ENCODE data around the gene MERTK.

Gene MERTK

DNA sequence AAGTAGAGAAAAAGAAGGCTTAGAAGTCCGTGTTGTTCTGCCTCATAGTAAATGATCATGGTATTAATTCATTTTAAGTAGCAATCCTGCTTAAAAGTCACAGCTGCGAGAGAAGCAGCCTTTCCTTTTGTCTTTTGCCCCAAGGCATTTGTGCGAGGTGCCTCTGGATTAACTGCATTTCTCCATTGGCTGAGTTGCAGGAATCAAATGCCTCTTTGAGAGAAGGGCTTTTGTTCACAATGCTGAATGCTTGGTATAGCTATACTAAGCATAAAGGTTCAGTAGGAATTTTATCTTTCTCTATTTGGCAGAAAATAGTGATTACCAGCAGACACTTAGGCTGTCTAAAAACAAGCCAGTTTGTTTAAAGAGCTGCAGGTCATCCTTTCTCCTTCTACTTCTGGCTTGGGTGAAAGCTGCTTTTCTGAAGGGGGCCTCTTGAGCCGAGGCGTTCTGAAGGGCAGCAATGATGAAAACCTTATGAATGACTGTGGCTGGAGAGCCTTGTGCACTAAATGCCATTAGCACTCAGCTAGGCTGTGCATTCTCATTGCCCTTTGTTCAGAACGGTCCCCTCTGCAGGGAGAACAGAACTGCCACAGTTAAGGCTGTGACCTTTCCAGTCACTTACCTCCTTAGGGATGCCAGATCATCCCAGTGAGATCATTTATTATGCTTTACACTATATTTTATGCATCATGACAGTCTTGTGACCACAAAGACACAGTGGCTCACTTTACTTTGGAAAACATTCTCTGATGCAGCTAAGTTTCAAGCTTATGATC is 87.9 kb downstream of the MERTK start:
- H3K9me2 ChIP-seq (replicated peaks; ENCODE audit: low read depth, low read length): no peaks in the 10 kb centered on the region
- no peaks in the 10 kb centered on the region for H3K9me3 ChIP-seq (ENCODE audit: insufficient read depth, low read depth, low read length)
- peaks cover 31% of the 10 kb centered on the region; the same call in 1 of the 2 replicates for H3K36me3 ChIP-seq (ENCODE audit: insufficient read depth, low read length)
- H4K20me1 ChIP-seq (ENCODE audit: insufficient read depth, low read length, poor library complexity, severe bottlenecking): no peaks in the 10 kb centered on the region
- H3K9ac ChIP-seq (ENCODE audit: low read depth, low read length, poor library complexity, severe bottlenecking): no peak overlapping the region
- no peaks in the 10 kb centered on the region for H3K27me3 ChIP-seq (ENCODE audit: insufficient read depth, low read length, poor library complexity, severe bottlenecking)
- no peak overlapping the region for H3K4me2 ChIP-seq (ENCODE audit: low read depth, low read length, poor library complexity, severe bottlenecking)
- H2AFZ ChIP-seq (ENCODE audit: low read length): no peak overlapping the region
- no peaks in the 10 kb centered on the region for H3K79me2 ChIP-seq (ENCODE audit: insufficient read depth, low read length)
- H3F3A ChIP-seq (ENCODE audit: low read depth): no peaks in the 10 kb centered on the region
- no peaks in the 10 kb centered on the region for H3K4me1 ChIP-seq (ENCODE audit: insufficient read depth, low read length, poor library complexity, severe bottlenecking)
- TF ChIP-seq EZH2phosphoT487 (IDR thresholded peaks at IDR 0.05; ENCODE audit: borderline replicate concordance): no peak
- no peak for TF ChIP-seq CTCF (conservative IDR thresholded peaks at IDR 0.05; ENCODE audit: low read length)
- no peak overlapping the region for H3K4me3 ChIP-seq (ENCODE audit: low read length, poor library complexity, severe bottlenecking)

- Histone ChIP-seq H3K79me2 (ENCODE audit: insufficient read depth, low read length) (no peaks in the 10 kb centered on the region), H3K27me3 (ENCODE audit: insufficient read depth, low read length, poor library complexity, severe bottlenecking) (no peaks in the 10 kb centered on the region), H3K4me2 (ENCODE audit: low read depth, low read length, poor library complexity, severe bottlenecking) (no peak overlapping the region), H3K4me3 (ENCODE audit: low read length, poor library complexity, severe bottlenecking) (no peak overlapping the region), H3K4me1 (ENCODE audit: insufficient read depth, low read length, poor library complexity, severe bottlenecking) (no peaks in the 10 kb centered on the region), H4K20me1 (ENCODE audit: insufficient read depth, low read length, poor library complexity, severe bottlenecking) (no peaks in the 10 kb centered on the region), H3K9me2 (replicated peaks; ENCODE audit: low read depth, low read length) (no peaks in the 10 kb centered on the region), H2AFZ (ENCODE audit: low read length) (no peak overlapping the region), H3F3A (ENCODE audit: low read depth) (no peaks in the 10 kb centered on the region), H3K9me3 (ENCODE audit: insufficient read depth, low read depth, low read length) (no peaks in the 10 kb centered on the region), H3K9ac (ENCODE audit: low read depth, low read length, poor library complexity, severe bottlenecking) (no peak overlapping the region), H3K36me3 (ENCODE audit: insufficient read depth, low read length) (peaks cover 7% of the 10 kb centered on the region; the same call in 1 of the 2 replicates)
- TF ChIP-seq CTCF (conservative IDR thresholded peaks at IDR 0.05; ENCODE audit: low read length): no peak
- no peak for TF ChIP-seq EZH2phosphoT487 (IDR thresholded peaks at IDR 0.05; ENCODE audit: borderline replicate concordance)
Observed at GRCh38 chr2:111990375-111990774, 92.0 kb downstream of the MERTK start.

- Histone ChIP-seq H3K36me3 (ENCODE audit: insufficient read depth, low read length) (peaks cover 8% of the 10 kb centered on the region; the same call in 1 of the 2 replicates), H3K27me3 (ENCODE audit: insufficient read depth, low read length, poor library complexity, severe bottlenecking) (no peaks in the 10 kb centered on the region), H2AFZ (ENCODE audit: low read length) (no peak overlapping the region), H3K9me2 (replicated peaks; ENCODE audit: low read depth, low read length) (no peaks in the 10 kb centered on the region), H3K79me2 (ENCODE audit: insufficient read depth, low read length) (no peaks in the 10 kb centered on the region), H3K9me3 (ENCODE audit: insufficient read depth, low read depth, low read length) (no peaks in the 10 kb centered on the region), H3K9ac (ENCODE audit: low read depth, low read length, poor library complexity, severe bottlenecking) (no peak overlapping the region), H3K4me2 (ENCODE audit: low read depth, low read length, poor library complexity, severe bottlenecking) (no peak overlapping the region), H3K4me1 (ENCODE audit: insufficient read depth, low read length, poor library complexity, severe bottlenecking) (no peaks in the 10 kb centered on the region), H4K20me1 (ENCODE audit: insufficient read depth, low read length, poor library complexity, severe bottlenecking) (no peaks in the 10 kb centered on the region), H3K4me3 (ENCODE audit: low read length, poor library complexity, severe bottlenecking) (no peak overlapping the region), H3F3A (ENCODE audit: low read depth) (no peaks in the 10 kb centered on the region)
- no peak for TF ChIP-seq CTCF (conservative IDR thresholded peaks at IDR 0.05; ENCODE audit: low read length)
- no peak for TF ChIP-seq EZH2phosphoT487 (IDR thresholded peaks at IDR 0.05; ENCODE audit: borderline replicate concordance)
Observed at GRCh38 chr2:111990856-111991255, 92.4 kb downstream of the MERTK start.

Data from Loucy (cell line).